Stimulated activated naive B cell treated with anti-CD40 and anti-IgM and Interleukin-4, amounts not matched to agents 10 μg/mL and 1 μg/mL and 100 μg/mL, for 72 hours (primary cell): Measurements from ENCODE around the gene ITPK1.
"Not testable (repeated sequence)": the region's sequence is repeated elsewhere in the genome, so short reads cannot be mapped to it uniquely, and the experiment has no call there.

Source experiments
- ATAC-seq, 2 donors: fragments of 150-1000 bp; cut with Tn5 transposase; replicated peaks; 2 replicates each; pipeline ENCODE4 v1.10.0; 2021; ENCODE audit warnings: moderate library complexity in 1 of 2
- DNase-seq: peaks from one replicate; pipeline ENCODE4 v3.0.0; 2021
- H3K27ac Mint-ChIP-seq: one replicate; pipeline ENCODE4 v1.8.0; 2022; ENCODE audit warnings: mild to moderate bottlenecking, mixed read lengths
- H3K27me3 Mint-ChIP-seq, 2 donors: one replicate each; pipeline ENCODE4 v1.8.0; 2022; ENCODE audit warnings: mixed read lengths in 2 of 2
- H3K36me3 Mint-ChIP-seq, 2 donors: one replicate each; pipeline ENCODE4 v1.8.0; 2022; ENCODE audit warnings: mixed read lengths in 2 of 2, mild to moderate bottlenecking in 1 of 2
- H3K4me1 Mint-ChIP-seq, 2 donors: one replicate each; pipeline ENCODE4 v1.8.0; 2022; ENCODE audit warnings: mixed read lengths in 2 of 2, mild to moderate bottlenecking in 1 of 2
- H3K4me3 Mint-ChIP-seq, 2 donors: one replicate each; pipeline ENCODE4 v1.8.0; 2022; ENCODE audit warnings: mild to moderate bottlenecking in 2 of 2, mixed read lengths in 2 of 2, moderate library complexity in 1 of 2
- H3K9me3 Mint-ChIP-seq, 2 donors: one replicate each; pipeline ENCODE4 v1.8.0; 2022; ENCODE audit warnings: mixed read lengths in 2 of 2, mild to moderate bottlenecking in 1 of 2

Gene ITPK1

DNA sequence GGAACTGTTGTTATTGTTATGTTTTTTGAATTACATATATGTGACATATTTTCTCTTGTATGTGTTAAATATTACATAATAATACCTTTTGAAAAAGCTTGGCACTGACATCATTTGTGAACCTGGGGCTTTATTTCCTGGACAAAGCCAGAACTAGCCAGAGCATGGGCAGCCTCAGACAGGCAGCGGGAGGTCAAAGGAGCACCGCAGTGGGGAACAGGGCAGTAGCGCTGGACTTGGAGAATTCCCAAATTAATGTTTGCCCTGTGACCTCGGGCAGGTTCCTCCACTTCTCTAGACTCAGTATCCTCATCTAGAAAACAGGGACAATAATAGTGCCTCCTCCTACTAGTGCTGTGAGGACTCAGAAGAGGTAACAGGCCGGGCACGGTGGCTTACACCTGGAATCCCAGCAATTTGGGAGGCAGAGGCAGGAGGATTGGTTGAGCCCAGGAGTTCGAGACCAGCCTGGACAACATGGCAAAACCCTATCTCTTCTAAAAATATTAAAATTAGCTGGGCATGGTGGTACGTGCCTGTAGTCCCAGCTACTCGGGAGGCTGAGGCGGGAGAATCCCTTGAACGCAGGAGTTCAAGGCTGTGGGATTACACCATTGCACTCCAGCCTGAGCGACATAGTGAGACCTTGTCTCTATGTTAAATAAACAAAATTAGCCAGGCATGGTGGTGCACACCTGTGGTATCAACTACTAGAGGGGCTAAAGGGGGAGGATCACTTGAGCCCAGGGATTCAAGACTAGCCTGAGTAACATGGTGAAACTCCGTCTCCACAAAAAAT lies 27.3 kb upstream of the ITPK1 start:
- Mint-ChIP-seq H3K27me3 (no peaks in the 10 kb centered on the region), H3K4me1 (peaks cover 2 to 6% of the 10 kb centered on the region in 2 donors), H3K36me3 (no peaks in the 10 kb centered on the region), H3K9me3 (no peaks in the 10 kb centered on the region), H3K4me3 (no peak overlapping the region), H3K27ac (no peak overlapping the region)
- DNase-seq = no peak
- no peak for ATAC-seq

DNA sequence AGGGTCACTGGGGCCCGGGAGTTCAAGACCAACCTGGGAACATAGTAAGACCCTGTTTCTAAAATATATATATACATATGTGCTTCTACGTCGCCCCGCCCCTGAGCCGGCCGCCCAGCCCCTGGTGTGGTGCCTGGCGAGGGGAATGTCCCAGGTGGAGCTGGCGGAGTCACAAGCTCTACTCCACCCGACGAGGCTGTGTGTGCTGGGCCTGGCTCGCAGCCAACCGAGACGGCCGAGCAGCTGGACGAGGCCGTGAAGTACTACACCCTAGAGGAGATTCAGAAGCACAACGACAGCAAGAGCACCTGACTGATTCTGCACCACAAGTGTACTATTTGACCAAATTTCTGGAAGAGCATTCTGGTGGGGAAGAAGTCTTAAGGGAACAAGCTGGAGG lies 22.1 kb upstream of the ITPK1 start:
- DNase-seq = no peak
- H3K4me3 Mint-ChIP-seq = no peak overlapping the region
- no peaks in the 10 kb centered on the region for H3K27me3 Mint-ChIP-seq
- no peak overlapping the region for H3K27ac Mint-ChIP-seq
- ATAC-seq = no peak
- peaks cover 2 to 6% of the 10 kb centered on the region in 2 donors for H3K4me1 Mint-ChIP-seq
- no peaks in the 10 kb centered on the region for H3K9me3 Mint-ChIP-seq
- no peaks in the 10 kb centered on the region for H3K36me3 Mint-ChIP-seq

DNA sequence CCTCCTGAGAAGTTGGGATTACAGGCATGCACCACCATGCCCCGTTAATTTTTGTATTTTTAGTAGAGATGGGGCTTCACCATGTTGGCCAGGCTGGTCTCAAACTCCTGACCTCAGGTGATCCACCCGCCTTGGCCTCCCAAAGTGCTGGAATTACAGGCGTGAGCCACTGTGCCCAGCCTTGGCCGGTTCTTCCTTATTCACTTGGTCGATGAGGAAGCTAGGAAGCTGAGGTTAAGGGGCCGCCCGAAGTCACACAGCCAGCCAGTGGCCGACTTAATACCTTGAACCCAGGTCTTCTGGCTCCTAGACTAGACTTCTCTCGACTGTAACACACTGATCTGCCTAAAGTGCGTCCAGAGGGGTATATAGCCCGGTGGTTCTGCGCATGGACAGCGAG lies 20.8 kb upstream of the ITPK1 start:
- H3K4me3 Mint-ChIP-seq, H3K9me3 Mint-ChIP-seq, DNase-seq, ATAC-seq, H3K4me1 Mint-ChIP-seq, H3K36me3 Mint-ChIP-seq, H3K27ac Mint-ChIP-seq, H3K27me3 Mint-ChIP-seq: not testable (repeated sequence)

DNA sequence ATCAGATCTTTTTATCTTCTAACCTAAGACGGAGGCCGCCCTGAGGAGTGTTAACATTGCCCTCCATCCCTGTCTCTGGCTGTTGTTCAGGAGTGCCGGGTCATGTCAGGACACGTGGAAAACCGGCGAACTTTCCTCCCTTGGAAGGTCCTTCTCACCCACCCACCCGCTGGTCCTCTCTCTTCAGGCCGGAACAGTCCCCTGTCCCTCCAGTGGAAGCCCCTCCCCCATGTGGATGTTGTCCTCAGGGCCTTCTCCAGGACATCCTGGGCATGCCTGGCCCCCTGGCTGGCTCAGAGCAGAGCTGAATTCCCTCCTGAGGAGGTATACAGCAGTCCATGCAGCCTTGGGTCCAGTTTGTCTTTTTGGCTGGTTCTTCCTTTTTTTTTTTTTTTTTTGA lies 20.3 kb upstream of the ITPK1 start:
- Mint-ChIP-seq H3K27ac (no peak overlapping the region), H3K27me3 (no peaks in the 10 kb centered on the region), H3K4me3 (no peak overlapping the region), H3K36me3 (no peaks in the 10 kb centered on the region), H3K4me1 (peaks cover 4 to 6% of the 10 kb centered on the region in 2 donors), H3K9me3 (no peaks in the 10 kb centered on the region)
- ATAC-seq (no peak), DNase-seq (no peak)

DNA sequence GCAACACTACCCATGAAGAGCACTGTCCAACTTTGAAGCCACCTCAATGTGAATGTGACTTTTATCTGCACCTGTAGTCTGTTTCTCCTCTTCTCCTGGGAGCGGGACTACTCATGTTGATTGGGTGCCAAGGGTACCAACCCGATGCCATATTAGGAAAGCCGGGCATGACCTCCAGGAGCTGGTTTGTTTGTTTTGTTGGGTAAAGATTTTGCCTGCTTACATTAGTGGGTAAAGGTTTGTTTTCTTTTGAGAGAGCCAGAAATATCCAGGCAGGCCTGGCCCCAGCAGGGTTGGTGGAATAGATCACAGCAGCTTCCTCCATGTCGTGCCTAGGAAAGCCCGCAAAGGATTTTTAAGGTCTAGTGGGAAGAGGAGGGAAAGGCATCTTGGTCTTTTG lies 19.7 kb upstream of the ITPK1 start:
- Mint-ChIP-seq H3K27me3 (no peaks in the 10 kb centered on the region), H3K4me3 (no peak overlapping the region)
- ATAC-seq = no peak

DNA sequence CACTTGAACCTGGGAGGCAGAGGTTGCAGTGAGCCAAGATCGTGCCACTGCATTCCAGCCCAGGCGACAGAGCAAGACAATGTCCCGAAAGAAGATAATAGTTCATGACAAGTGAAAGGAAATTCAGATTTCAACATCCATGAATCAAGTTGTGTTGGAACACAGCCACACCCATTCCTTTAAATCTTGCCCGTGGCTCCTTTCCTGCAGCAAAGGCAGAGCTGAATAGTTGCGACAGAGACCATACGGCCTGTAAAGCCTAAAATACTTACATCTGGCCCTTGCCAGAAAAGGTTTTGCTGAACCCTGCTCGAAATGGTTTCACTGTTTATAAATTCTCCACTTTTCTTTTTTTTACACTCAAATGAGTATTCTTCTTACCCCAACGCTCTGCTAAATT lies 17.7 kb upstream of the ITPK1 start:
- DNase-seq = no peak
- H3K4me1 Mint-ChIP-seq = peaks cover 0 to 7% of the 10 kb centered on the region in 2 donors
- no peak for ATAC-seq

More for the DNA sequence above, 19.7 kb upstream of the ITPK1 start:
- H3K9me3 Mint-ChIP-seq = no peaks in the 10 kb centered on the region
- H3K4me1 Mint-ChIP-seq = peaks cover 4 to 6% of the 10 kb centered on the region in 2 donors
- no peak overlapping the region for H3K27ac Mint-ChIP-seq
- no peak for DNase-seq
- H3K36me3 Mint-ChIP-seq = no peaks in the 10 kb centered on the region

DNA sequence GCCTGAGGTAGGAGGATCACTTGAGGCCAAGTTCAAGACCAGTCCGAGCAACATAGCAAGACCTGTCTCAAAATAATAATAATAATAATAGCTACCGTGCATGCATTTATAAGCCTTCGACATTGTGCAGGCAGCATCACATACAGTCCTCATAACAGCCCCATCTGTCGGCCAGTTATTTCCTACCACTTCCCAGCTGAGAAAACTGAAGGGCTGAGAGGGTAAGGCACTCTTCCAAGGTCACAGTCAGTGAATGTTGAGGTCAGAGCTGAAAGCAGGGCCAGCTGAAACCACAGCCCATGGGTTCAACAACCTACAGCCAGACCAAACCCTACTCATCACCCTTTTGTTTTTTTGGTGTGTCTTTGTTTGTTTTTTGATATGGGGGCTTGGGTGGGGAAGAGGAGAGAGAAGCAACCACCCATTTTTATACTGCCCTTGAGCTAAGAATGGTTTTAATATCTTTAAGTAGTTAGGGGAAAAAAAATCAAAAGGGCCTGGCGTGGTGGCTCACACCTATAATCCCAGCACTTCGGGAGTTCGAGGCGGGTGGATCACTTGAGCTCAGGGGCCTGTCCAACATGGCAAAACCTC lies 16.8 kb upstream of the ITPK1 start:
- no peaks in the 10 kb centered on the region for H3K9me3 Mint-ChIP-seq
- DNase-seq (no peak), ATAC-seq (peak; percentile 67 to 69)
- peaks cover 4 to 10% of the 10 kb centered on the region in 2 donors for H3K27me3 Mint-ChIP-seq
- no peak overlapping the region for H3K4me3 Mint-ChIP-seq
- no peak overlapping the region for H3K27ac Mint-ChIP-seq
- H3K4me1 Mint-ChIP-seq = peaks cover 0 to 7% of the 10 kb centered on the region in 2 donors
- H3K36me3 Mint-ChIP-seq = no peaks in the 10 kb centered on the region

More for the DNA sequence above, 17.7 kb upstream of the ITPK1 start:
- no peaks in the 10 kb centered on the region for H3K36me3 Mint-ChIP-seq
- no peak overlapping the region for H3K27ac Mint-ChIP-seq
- H3K4me3 Mint-ChIP-seq = no peak overlapping the region
- H3K9me3 Mint-ChIP-seq = no peaks in the 10 kb centered on the region
- H3K27me3 Mint-ChIP-seq = peaks cover 4 to 10% of the 10 kb centered on the region in 2 donors

DNA sequence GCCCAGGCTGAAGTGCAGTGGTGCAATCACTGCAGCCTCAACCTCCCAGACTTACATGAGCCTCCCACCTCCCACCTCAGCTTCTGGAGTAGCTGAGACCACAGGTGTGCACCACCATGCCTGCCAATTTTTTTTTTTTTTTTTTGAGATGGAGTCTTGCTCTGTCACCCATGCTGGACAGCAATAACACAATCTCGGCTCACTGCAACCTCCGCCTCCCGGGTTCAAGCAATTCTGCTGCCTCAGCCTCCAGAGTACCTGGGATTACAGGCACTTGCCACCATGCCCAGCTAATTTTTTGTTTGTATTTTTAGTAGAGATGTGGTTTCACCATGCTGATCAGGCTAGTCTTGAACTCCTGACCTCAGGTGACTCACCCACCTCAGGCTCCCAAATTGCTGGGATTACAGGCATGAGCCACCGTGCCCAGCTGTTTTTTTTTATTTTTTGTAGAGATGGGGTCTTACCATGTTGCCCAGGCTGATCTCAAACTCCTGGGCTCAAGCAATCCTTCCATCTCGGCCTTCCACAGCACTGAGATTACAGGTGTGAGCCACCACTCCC lies 15.6 kb upstream of the ITPK1 start:
- H3K27ac Mint-ChIP-seq, DNase-seq, H3K36me3 Mint-ChIP-seq, H3K27me3 Mint-ChIP-seq, ATAC-seq, H3K4me3 Mint-ChIP-seq, H3K9me3 Mint-ChIP-seq, H3K4me1 Mint-ChIP-seq: not testable (repeated sequence)

DNA sequence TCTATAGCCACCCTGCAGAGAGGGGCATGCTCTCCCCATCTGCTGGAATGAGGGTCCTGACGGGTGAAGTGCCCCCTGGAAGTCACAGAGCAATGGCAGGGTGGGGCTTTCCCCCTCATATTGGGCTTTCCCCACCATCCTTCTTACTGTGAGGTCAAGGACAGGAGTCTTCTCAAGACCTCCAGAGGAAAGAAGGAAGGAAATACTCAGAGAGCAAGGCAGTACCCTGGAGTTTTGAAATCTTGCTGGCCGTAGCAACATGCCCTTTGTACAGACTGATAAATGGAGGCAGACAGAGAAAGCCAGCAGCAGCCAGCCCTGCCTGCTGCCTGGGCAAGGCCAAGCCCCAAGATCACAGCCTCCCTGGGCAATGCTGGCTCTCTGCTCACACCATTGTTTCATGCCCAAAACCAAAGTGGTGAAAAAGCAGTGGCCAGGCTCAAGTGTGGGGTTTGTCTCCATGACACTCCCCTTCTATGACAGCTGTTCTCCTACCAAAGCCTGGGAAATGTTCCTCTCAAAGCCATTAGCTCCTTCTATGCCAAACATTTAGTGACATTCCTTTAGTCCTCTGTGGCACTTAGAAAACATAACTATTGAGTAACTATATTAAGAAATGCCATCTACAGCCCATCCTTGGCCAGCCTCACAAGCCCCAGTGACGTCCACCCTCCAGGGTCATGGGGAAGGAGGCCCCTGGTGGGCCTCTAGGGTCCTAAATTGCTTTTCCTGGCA lies 13.2 kb upstream of the ITPK1 start:
- Mint-ChIP-seq H3K27me3 (peaks cover 7 to 10% of the 10 kb centered on the region in 2 donors), H3K4me1 (peaks cover 0 to 7% of the 10 kb centered on the region in 2 donors), H3K9me3 (no peaks in the 10 kb centered on the region), H3K4me3 (no peak overlapping the region), H3K27ac (no peak overlapping the region), H3K36me3 (no peaks in the 10 kb centered on the region)
- ATAC-seq (no peak), DNase-seq (no peak)

DNA sequence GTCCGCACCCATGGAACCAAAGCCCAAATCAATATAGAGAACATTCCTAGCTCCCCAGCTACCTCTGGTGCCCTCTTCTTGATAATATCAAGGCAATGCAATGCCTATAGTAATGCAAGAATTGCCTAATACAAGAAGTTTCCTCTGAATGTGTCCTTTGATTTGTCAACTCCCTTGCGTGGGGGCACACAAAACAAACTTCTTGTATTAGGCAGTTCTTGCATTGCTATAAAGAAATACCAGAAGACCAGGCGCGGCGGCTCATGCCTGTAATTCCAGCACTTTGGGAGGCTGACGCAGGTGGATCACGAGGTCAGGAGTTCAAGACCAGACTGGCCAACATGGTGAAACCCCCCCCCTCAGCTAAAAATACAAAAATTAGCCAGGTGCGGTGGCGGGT lies 10.4 kb upstream of the ITPK1 start:
- DNase-seq = no peak
- no peaks in the 10 kb centered on the region for H3K36me3 Mint-ChIP-seq
- no peaks in the 10 kb centered on the region for H3K9me3 Mint-ChIP-seq
- no peak overlapping the region for H3K4me3 Mint-ChIP-seq
- H3K27me3 Mint-ChIP-seq = peaks cover 7 to 10% of the 10 kb centered on the region in 2 donors
- no peak for ATAC-seq
- H3K4me1 Mint-ChIP-seq = peaks cover 0 to 7% of the 10 kb centered on the region in 2 donors
- no peak overlapping the region for H3K27ac Mint-ChIP-seq

DNA sequence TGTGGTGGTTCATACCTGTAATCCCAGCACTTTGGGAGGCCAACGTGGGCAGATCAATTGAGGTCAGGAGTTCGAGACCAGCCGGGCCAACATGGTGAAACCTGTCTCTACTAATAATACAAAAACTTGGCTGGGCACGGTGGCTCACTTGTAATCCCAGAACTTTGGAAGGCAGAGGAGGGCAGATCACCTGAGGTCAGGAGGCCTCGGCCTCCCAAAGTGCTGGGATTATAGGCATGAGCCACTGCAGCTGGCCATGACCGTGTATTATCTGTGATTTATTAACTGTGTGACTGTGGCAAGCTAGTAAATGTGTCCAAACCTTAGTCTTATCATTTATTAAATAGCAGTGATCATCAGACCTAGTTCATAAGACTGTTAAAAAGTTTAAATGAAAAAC lies 7.1 kb upstream of the ITPK1 start:
- DNase-seq (no peak), ATAC-seq (no peak)
- Mint-ChIP-seq H3K4me1 (peaks cover 7 to 9% of the 10 kb centered on the region in 2 donors), H3K4me3 (no peak overlapping the region), H3K27me3 (peaks cover 0 to 3% of the 10 kb centered on the region in 2 donors), H3K36me3 (no peaks in the 10 kb centered on the region), H3K27ac (no peak overlapping the region), H3K9me3 (no peaks in the 10 kb centered on the region)

DNA sequence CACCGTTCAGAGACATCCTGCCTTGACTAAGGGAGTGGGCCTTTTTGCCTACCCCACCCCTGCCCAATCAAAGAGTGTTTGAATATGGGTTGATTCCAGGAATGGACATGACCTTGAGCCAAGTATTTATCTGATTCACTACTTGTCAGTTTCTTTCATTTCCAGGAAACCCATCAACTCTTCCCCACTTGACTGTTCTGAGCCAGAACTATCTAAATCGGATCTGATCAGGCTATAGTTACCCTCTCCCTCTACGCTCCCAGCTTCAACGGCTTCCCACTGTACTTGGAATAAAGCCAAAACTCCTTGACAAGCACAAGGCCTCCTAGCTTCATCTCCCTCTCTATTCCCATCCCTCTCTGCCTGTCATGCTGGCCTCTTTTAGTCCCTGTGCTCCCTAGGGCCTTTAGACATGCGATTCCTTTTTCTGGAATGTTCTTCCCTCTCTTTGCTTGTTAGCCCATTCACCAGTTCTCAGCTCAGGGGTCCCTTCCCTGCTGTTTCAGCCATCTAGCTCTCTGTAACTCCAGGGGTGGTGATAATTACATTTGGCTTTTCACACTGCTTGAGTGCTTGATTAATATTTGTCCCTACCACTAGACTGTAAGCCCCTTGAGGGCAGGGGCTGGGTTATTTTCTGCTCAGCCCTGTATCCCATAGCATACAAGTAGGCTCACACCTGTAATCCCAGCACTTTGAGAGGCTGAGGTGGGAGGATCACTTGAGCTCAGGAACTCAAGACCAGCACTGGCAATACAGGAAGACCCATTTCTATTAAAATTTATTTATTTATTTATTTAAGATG lies 5.5 kb upstream of the ITPK1 start:
- ATAC-seq (no peak), DNase-seq (no peak)
- peaks cover 10 to 15% of the 10 kb centered on the region in 2 donors for H3K4me1 Mint-ChIP-seq
- no peaks in the 10 kb centered on the region for H3K9me3 Mint-ChIP-seq
- H3K4me3 Mint-ChIP-seq = no peak overlapping the region
- H3K27me3 Mint-ChIP-seq = no peaks in the 10 kb centered on the region
- H3K36me3 Mint-ChIP-seq = no peaks in the 10 kb centered on the region
- no peak overlapping the region for H3K27ac Mint-ChIP-seq

DNA sequence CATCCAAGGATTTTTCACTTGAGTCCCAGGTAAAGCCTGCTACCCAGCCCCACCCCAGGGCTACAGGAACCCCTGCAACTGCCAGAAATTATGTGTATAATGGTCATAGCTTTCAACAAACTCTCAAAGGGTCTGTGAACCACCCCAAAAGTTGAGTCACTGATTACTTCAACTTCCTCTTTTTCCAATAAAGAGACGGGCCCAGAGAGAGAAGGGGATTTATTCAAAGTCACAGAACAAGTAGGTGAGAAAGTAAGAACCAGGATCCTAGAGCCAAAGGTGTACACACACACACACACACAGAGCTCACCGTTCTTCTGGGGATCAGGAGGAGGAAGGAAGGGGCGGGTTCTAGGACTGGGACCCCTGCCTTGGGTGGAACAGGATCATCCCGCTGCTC lies 4.8 kb upstream of the ITPK1 start:
- Mint-ChIP-seq H3K9me3 (no peaks in the 10 kb centered on the region), H3K36me3 (no peaks in the 10 kb centered on the region), H3K4me3 (no peak overlapping the region), H3K4me1 (peaks cover 12 to 15% of the 10 kb centered on the region in 2 donors), H3K27me3 (no peaks in the 10 kb centered on the region), H3K27ac (no peak overlapping the region)
- DNase-seq (no peak), ATAC-seq (peak; percentile 29 to 47)

DNA sequence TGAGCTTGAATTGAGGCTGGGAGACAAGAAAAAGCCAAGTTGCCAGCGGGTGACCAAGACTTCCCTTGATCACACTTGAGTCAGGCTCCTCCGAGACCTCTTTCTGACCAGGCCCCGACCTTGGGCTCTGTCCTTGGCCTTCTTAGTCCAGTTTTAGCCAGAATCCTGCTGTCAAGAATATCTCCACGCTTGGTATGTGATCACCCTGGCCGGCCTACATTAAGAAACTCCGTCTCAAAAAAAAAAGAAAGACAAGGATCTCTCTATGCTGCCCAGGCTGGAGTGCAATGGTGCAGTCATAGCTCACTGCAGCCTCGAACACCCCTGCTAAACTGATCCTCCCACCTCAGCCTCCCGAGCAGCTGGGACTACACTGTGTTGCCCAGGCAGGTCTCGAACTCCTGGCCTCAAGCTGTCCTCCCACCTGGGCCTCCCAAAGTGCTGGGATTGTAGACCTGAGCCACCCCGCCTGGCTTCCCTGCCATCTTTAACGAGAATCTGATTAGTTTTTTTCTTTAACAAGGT lies 1.0 kb upstream of the ITPK1 start:
- H3K4me3 Mint-ChIP-seq = peak overlapping the region; percentile 72 to 85
- no peaks in the 10 kb centered on the region for H3K27me3 Mint-ChIP-seq
- H3K4me1 Mint-ChIP-seq = peaks cover 37% of the 10 kb centered on the region in 2 donors
- no peak for DNase-seq
- peak overlapping the region; percentile 25 for H3K27ac Mint-ChIP-seq
- peaks cover 0 to 3% of the 10 kb centered on the region in 2 donors for H3K36me3 Mint-ChIP-seq
- H3K9me3 Mint-ChIP-seq = no peaks in the 10 kb centered on the region
- no peak for ATAC-seq
